ENCODE results near the gene OTUB2.
A peak's percentile ranks its signal among the peaks of the same experiment; 100 is the strongest.

OTUB2 gene

GRCh38 chr14:94003397-94003796 is 22.7 kb upstream of the OTUB2 start:
- Histone ChIP-seq H3K27me3 (ENCODE audit: low read depth, low read length) (0 out of 2 replicates have a peak, but pooled peaks cover 13% of the 10 kb centered on the region), H3K79me2 (ENCODE audit: low read length) (no peaks in the 10 kb centered on the region), H3K9ac (ENCODE audit: low read length) (no peak overlapping the region), H2AFZ (ENCODE audit: low read depth, low read length) (no peak overlapping the region), H3K4me2 (ENCODE audit: low read length) (no peak overlapping the region), H3K36me3 (replicated peaks; ENCODE audit: low read depth, low read length) (no peaks in the 10 kb centered on the region), H3K4me3 (ENCODE audit: low read length) (no peak overlapping the region), H3K4me1 (ENCODE audit: low read length) (peaks cover 22% of the 10 kb centered on the region), H3K27ac (ENCODE audit: low read length) (no peak overlapping the region), H4K20me1 (ENCODE audit: insufficient read depth, low read length) (no peaks in the 10 kb centered on the region), H3K9me3 (ENCODE audit: insufficient read depth, low read length) (no peaks in the 10 kb centered on the region)
- no peak for TF ChIP-seq CTCF (IDR thresholded peaks at IDR 0.05; ENCODE audit: low read depth, low read length)
- no peak for TF ChIP-seq EZH2phosphoT487 (IDR thresholded peaks at IDR 0.05; ENCODE audit: low read depth)

- H3K4me2 ChIP-seq (ENCODE audit: low read length), result no peak overlapping the region
- H2AFZ ChIP-seq (ENCODE audit: low read depth, low read length), result no peak overlapping the region
- no peak for TF ChIP-seq EZH2phosphoT487 (IDR thresholded peaks at IDR 0.05; ENCODE audit: low read depth)
- TF ChIP-seq CTCF (IDR thresholded peaks at IDR 0.05; ENCODE audit: low read depth, low read length), result no peak
- H3K36me3 ChIP-seq (replicated peaks; ENCODE audit: low read depth, low read length), result no peaks in the 10 kb centered on the region
- H3K27me3 ChIP-seq (ENCODE audit: low read depth, low read length), result peaks cover 13% of the 10 kb centered on the region; the same call in 1 of the 2 replicates
- H3K27ac ChIP-seq (ENCODE audit: low read length), result no peak overlapping the region
- H3K79me2 ChIP-seq (ENCODE audit: low read length), result no peaks in the 10 kb centered on the region
- H3K4me3 ChIP-seq (ENCODE audit: low read length), result no peak overlapping the region
- H3K9me3 ChIP-seq (ENCODE audit: insufficient read depth, low read length), result no peaks in the 10 kb centered on the region
- H3K9ac ChIP-seq (ENCODE audit: low read length), result no peak overlapping the region
- peaks cover 22% of the 10 kb centered on the region for H3K4me1 ChIP-seq (ENCODE audit: low read length)
- H4K20me1 ChIP-seq (ENCODE audit: insufficient read depth, low read length), result no peaks in the 10 kb centered on the region
Measured at GRCh38 chr14:94004015-94004414, 22.1 kb upstream of the OTUB2 start.

- Histone ChIP-seq H3K27ac (ENCODE audit: low read length) (no peak overlapping the region), H3K79me2 (ENCODE audit: low read length) (no peaks in the 10 kb centered on the region), H3K36me3 (replicated peaks; ENCODE audit: low read depth, low read length) (no peaks in the 10 kb centered on the region), H3K4me3 (ENCODE audit: low read length) (peak overlapping the region; percentile 49), H2AFZ (ENCODE audit: low read depth, low read length) (peak overlapping the region; percentile 46; the same call in 1 of the 2 replicates), H3K27me3 (ENCODE audit: low read depth, low read length) (peaks cover 13% of the 10 kb centered on the region; the same call in 1 of the 2 replicates), H4K20me1 (ENCODE audit: insufficient read depth, low read length) (no peaks in the 10 kb centered on the region), H3K4me1 (ENCODE audit: low read length) (peaks cover 30% of the 10 kb centered on the region), H3K9me3 (ENCODE audit: insufficient read depth, low read length) (no peaks in the 10 kb centered on the region), H3K9ac (ENCODE audit: low read length) (no peak overlapping the region), H3K4me2 (ENCODE audit: low read length) (peak overlapping the region; percentile 67)
- TF ChIP-seq CTCF (IDR thresholded peaks at IDR 0.05; ENCODE audit: low read depth, low read length) (peak; percentile 61), EZH2phosphoT487 (IDR thresholded peaks at IDR 0.05; ENCODE audit: low read depth) (no peak)
Measured at GRCh38 chr14:94005324-94006073, 20.6 kb upstream of the OTUB2 start.

GRCh38 chr14:94008234-94008633 is 17.9 kb upstream of the OTUB2 start:
- Histone ChIP-seq H3K9me3 (ENCODE audit: insufficient read depth, low read length) (no peaks in the 10 kb centered on the region), H3K4me2 (ENCODE audit: low read length) (no peak overlapping the region), H2AFZ (ENCODE audit: low read depth, low read length) (no peak overlapping the region), H3K79me2 (ENCODE audit: low read length) (no peaks in the 10 kb centered on the region), H3K9ac (ENCODE audit: low read length) (no peak overlapping the region), H4K20me1 (ENCODE audit: insufficient read depth, low read length) (no peaks in the 10 kb centered on the region), H3K27me3 (ENCODE audit: low read depth, low read length) (peaks cover 12% of the 10 kb centered on the region), H3K36me3 (replicated peaks; ENCODE audit: low read depth, low read length) (no peaks in the 10 kb centered on the region), H3K4me1 (ENCODE audit: low read length) (peaks cover 27% of the 10 kb centered on the region), H3K4me3 (ENCODE audit: low read length) (no peak overlapping the region), H3K27ac (ENCODE audit: low read length) (no peak overlapping the region)
- TF ChIP-seq CTCF (IDR thresholded peaks at IDR 0.05; ENCODE audit: low read depth, low read length) (no peak), EZH2phosphoT487 (IDR thresholded peaks at IDR 0.05; ENCODE audit: low read depth) (no peak)
